HG02943 (cell line): ENCODE data around the gene ITGAV.

Experiments used
- ATAC-seq: cut with Tn5 transposase; IDR thresholded peaks from one replicate; pipeline ENCODE4 v1.9.1; 2021; ENCODE audit warnings: mild to moderate bottlenecking, low read depth, moderate library complexity; ENCODE audit not compliant: unreplicated experiment

ITGAV gene

DNA sequence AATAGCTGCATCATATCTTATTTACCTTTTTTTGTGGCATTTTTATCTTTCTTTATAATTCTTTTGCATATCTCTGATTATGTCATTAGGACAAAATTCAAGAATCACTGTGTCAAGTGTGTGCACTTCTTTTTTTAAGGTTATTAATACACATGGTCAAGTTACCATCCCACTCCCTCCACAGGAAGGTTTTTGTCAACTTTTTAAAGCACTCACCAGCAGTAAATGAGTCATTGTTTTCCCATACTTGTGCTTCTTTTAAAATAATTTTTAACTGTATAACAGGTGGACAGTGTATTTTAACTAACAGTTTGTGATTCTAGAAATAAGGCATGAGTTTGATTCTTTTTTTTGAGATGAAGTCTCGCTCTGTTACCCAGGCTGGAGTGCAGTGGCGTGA lies 58.3 kb downstream of the ITGAV start:
- no peak for ATAC-seq

DNA sequence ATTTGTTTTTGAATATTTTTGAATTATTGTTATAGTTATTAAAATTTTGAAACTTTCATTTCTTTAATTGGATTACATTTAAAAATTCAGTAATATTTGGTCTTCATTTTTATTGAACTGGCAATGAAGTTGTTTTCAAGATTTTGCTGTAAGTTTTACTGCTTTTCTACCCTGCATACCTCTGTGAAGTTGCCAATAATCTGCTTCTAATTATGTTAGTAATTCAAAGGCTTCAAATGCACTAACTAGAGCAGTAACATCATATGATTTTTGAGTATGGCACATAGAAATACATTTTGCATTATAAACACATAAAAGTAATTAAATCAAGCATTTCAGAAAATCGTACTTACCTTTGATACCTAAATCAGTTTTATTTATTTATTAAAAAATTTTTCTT lies 63.7 kb downstream of the ITGAV start:
- no peak for ATAC-seq

GRCh38 chr2:186659383-186659782 lies 69.5 kb downstream of the ITGAV start:
- no peak for ATAC-seq

GRCh38 chr2:186664385-186665043 lies 74.7 kb downstream of the ITGAV start:
- ATAC-seq: no peak

GRCh38 chr2:186669146-186669545 lies 79.3 kb downstream of the ITGAV start:
- no peak for ATAC-seq

GRCh38 chr2:186670831-186671230 lies 81.0 kb downstream of the ITGAV start:
- ATAC-seq: no peak

GRCh38 chr2:186675380-186675779 lies 85.5 kb downstream of the ITGAV start:
- ATAC-seq: no peak

- no peak for ATAC-seq
Measured at GRCh38 chr2:186683341-186683740, 93.5 kb downstream of the ITGAV start.

- ATAC-seq: no peak
Measured at GRCh38 chr2:186687807-186688211, 98.0 kb downstream of the ITGAV start.

DNA sequence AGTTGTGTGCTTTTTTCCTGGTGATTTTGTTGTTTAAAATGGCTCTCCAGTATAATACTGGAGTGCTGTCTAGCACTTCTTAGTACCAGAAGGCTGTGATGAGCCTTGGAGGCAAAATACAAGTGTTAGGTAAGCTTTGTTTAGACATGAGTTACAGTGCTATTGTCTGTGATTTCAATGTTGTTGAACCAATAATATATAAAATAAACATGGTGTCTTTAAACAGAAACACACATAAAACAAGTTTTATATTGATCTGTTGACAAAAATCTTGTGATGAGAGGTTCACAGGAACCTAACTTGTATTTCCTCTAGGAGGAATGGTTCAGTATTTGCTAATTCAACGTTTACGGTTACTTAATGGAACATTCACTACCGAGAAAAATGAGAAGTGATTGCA lies 99.0 kb downstream of the ITGAV start:
- ATAC-seq: no peak

GRCh38 chr2:186690786-186691185 lies 100.9 kb downstream of the ITGAV start:
- no peak for ATAC-seq

DNA sequence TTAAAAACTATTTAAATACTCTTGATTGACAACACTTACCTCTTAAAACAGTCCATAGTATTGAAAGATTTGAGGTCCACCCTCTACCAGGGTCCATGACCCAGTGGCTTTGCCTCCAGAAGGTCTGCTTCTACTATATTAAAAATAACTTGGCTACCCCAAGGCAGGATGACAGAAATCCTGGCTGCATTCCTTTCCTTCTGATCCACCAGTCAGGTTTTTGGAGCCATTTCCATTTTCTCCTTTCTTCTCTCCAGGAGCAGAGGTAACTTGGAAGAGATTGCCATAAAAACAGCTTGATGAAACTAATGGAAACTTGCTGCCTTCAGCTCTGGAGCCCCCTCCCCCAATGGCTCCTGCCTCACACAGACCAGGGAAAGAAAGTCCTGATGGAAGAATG lies 101.4 kb downstream of the ITGAV start:
- no peak for ATAC-seq

DNA sequence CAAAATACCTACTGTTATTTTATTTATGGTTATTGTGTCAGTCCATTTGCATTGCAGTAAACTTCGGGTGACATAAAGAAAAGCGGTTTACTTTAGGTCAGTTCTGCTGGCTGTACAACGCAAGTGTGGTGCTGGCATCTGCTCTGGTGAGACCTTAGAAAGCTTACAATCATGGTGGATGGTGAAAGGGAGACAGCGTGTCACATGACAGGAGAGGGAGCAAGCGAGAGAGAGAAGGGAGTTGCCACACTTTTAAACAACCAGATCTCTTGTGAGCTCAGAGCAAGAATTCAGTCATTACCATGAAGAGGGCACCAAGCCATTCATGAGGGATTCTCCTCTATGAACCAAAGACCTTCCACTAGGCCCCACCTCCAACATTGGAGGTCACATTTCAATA lies 102.0 kb downstream of the ITGAV start:
- no peak for ATAC-seq

DNA sequence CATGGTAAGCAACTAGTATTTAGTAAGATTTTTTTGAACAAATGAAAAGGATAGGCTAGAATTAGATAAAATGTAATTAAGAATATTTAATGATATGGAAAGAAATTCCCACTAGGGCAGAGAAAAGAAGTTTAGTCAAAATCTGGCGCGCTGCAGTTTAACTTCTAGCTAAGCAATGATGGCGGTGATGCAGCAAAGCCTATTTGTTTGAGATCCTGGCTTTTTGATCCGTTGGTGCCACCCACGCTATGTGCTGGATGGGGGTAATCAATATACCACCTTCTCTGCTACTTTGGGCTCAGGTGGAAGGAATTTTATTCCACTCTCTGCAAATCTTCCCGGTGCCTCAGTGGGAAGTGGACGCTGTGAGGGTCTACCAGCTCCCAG lies 103.6 kb downstream of the ITGAV start:
- ATAC-seq: no peak

GRCh38 chr2:186695081-186695756 lies 105.4 kb downstream of the ITGAV start:
- no peak for ATAC-seq

- ATAC-seq: no peak
Measured at GRCh38 chr2:186696290-186696689, 106.4 kb downstream of the ITGAV start.

GRCh38 chr2:186696804-186697203 lies 106.9 kb downstream of the ITGAV start:
- ATAC-seq: no peak

DNA sequence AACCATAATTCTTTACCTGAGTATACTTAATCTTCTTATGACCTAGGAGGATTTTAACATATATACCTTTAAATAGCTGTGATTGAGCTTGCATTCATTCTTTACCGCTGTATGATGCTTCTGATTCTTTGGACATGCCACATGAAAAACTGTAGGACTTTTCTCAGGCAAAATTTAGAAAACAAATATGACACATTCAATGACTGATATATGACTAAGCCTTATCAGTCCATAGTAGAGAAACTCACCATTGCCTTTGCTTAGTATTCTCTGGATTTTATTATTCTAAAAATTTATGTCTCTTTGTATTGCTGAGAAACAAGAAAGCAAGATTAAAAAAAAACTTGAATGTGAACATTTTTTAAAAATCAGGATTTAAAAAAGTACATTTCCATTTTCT lies 107.7 kb downstream of the ITGAV start:
- no peak for ATAC-seq

- no peak for ATAC-seq
Measured at GRCh38 chr2:186699742-186700141, 109.9 kb downstream of the ITGAV start.

GRCh38 chr2:186702006-186702405 lies 112.2 kb downstream of the ITGAV start:
- no peak for ATAC-seq

DNA sequence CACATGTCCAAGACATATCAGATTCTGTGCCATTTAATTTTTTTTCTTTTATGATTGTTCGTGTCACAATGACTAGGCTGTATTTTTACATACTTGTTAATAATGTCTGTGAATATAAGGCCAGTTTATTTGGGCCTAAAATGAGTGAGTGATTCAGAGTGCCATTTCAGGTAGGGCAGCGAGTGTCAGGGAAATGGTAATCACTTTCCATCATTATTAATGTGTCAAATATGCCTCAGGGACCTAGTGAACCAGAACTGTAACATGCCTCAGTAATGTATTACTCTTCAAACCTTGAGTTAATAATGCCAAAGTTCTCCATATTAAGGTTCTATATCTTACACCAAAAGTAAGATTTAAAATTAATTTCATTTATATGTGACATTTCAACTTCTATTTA lies 112.6 kb downstream of the ITGAV start:
- ATAC-seq: no peak

DNA sequence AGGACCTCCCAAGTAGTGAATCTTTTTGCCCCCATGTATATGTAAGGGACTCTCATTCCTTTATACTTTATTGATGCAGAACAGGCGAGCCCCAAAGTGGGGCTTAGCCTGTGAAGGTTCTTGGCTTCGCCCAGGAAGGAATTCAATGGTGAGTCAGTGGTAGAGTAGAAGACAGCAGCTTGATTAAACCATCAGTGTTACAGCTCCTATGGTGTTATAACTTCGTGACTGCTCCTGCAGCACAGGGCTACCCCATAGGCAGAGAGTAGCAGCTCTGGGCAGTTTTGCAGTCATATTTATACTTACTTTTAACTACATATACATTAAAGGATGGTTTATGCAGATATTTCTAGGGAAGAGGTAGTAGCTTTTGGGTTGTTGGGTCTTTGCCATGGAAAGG lies 115.0 kb downstream of the ITGAV start:
- ATAC-seq: no peak
